ENCODE results near the gene ATP2B3. TPM values are rescaled to one million over a fixed set of nuclear protein-coding genes. Genes with fewer than 3 reads are reported as not detected.

ATP2B3 gene
- total and polyA plus RNA-seq, 9 of the 15 experiments (the other 6 are each of a cell fraction or from before 2014, with no cell fraction given) = 0.04 TPM; not detected in 8

DNA sequence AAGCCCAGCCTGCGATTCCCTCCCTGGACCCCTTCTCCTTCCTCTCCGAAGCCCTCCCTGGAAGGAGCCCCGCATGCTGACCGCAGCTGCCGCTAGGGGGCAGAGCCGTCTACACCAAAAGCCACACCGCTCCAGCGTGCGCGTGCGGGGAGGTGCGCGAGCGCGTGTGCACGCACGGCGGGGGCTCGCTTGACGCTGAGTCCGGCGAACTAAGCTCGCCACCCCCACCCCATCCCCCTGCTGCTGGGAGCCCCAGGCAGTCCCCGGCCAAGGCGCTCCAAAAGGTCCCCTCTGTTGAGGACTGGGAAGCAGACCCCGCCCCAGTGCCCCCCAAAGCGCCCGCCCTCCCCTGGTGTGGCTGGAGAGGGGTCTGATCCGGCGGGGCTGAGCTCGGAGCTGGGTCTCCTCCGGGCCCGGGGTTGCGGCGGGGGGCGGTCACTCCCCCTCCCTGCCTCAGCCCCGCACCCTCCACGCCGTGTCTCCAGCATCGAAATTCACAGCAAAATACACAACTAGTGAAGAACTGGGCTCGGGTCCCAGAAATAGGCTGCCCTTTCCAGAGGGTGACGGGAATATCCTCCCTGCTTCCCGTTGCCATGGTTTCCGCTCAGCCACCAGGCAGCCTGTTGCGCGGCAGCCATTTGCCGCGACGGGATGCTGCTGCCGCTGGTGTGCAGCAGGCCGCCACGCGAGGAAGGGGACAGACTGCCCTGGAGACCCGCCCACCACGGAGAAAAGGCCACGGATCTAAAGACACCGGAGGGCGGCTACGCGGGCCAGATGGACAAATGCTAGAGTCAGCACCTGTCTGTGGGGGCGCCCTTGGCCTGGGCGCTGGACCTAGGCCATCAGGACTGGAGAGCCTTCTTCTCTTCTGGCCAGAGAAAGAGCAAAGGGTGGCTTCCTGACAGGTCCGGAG, 92.7 kb downstream of the ATP2B3 start (continued):
- TF ChIP-seq, protein P1, sequence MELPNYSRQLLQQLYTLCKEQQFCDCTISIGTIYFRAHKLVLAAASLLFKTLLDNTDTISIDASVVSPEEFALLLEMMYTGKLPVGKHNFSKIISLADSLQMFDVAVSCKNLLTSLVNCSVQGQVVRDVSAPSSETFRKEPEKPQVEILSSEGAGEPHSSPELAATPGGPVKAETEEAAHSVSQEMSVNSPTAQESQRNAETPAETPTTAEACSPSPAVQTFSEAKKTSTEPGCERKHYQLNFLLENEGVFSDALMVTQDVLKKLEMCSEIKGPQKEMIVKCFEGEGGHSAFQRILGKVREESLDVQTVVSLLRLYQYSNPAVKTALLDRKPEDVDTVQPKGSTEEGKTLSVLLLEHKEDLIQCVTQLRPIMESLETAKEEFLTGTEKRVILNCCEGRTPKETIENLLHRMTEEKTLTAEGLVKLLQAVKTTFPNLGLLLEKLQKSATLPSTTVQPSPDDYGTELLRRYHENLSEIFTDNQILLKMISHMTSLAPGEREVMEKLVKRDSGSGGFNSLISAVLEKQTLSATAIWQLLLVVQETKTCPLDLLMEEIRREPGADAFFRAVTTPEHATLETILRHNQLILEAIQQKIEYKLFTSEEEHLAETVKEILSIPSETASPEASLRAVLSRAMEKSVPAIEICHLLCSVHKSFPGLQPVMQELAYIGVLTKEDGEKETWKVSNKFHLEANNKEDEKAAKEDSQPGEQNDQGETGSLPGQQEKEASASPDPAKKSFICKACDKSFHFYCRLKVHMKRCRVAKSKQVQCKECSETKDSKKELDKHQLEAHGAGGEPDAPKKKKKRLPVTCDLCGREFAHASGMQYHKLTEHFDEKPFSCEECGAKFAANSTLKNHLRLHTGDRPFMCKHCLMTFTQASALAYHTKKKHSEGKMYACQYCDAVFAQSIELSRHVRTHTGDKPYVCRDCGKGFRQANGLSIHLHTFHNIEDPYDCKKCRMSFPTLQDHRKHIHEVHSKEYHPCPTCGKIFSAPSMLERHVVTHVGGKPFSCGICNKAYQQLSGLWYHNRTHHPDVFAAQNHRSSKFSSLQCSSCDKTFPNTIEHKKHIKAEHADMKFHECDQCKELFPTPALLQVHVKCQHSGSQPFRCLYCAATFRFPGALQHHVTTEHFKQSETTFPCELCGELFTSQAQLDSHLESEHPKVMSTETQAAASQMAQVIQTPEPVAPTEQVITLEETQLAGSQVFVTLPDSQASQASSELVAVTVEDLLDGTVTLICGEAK (IDR thresholded peaks at IDR 0.05) = no peak
- TF ChIP-seq, protein P1 (CRISPR knock-in tag; IDR thresholded peaks at IDR 0.05) = peak; percentile 64
- TF ChIP-seq ZBTB1 (CRISPR knock-in tag; IDR thresholded peaks at IDR 0.05; ENCODE audit: borderline replicate concordance, low read depth) (peak; percentile 92), ZHX1 (conservative IDR thresholded peaks at IDR 0.05; ENCODE audit: low read length) (no peak), ZNF224 (CRISPR knock-in tag; IDR thresholded peaks at IDR 0.05) (peak; percentile 74; the same call in 1 of the 2 replicates), RAD21 (CRISPR knock-in tag; conservative IDR thresholded peaks at IDR 0.05 in 1 of 2, IDR thresholded peaks at IDR 0.05 in 1 of 2) (peak; percentile 38 to 69), USF2 (CRISPR knock-in tag; IDR thresholded peaks at IDR 0.05) (no peak), NR4A1 (CRISPR knock-in tag; IDR thresholded peaks at IDR 0.05) (no peak), NR4A1 (tag; IDR thresholded peaks at IDR 0.05) (no peak), SMAD4 (CRISPR knock-in tag; conservative IDR thresholded peaks at IDR 0.05) (0 out of 2 replicates have a peak, but pooled peaks have one; percentile 22), PML (IDR thresholded peaks at IDR 0.05; ENCODE audit: low read length) (no peak), ARID1B (IDR thresholded peaks at IDR 0.05) (no peak), GTF2F1 (IDR thresholded peaks at IDR 0.05; ENCODE audit: low read depth, low read length) (no peak), ZNF311 (CRISPR knock-in tag; IDR thresholded peaks at IDR 0.05) (no peak), GATAD2B (IDR thresholded peaks at IDR 0.05; ENCODE audit: borderline replicate concordance) (no peak)

Data from K562 (cell line).